Globus pallidus (tissue), 1 donor: ENCODE results near the gene NREP.

Experiments
- DNase-seq: peaks from one replicate; pipeline ENCODE4 v3.0.0-alpha.2; 2015; ENCODE audit warnings: low spot score

The NREP gene

GRCh38 chr5:111697215-111697614 lies 59.8 kb downstream of the NREP start:
- no peak for DNase-seq

- DNase-seq = no peak
Observed at GRCh38 chr5:111695991-111696390, 61.0 kb downstream of the NREP start.

- DNase-seq = no peak
Observed at GRCh38 chr5:111694133-111694532, 62.9 kb downstream of the NREP start.

- no peak for DNase-seq
Observed at GRCh38 chr5:111691914-111692313, 65.1 kb downstream of the NREP start.

GRCh38 chr5:111691508-111691907 lies 65.5 kb downstream of the NREP start:
- no peak for DNase-seq

- no peak for DNase-seq
Observed at GRCh38 chr5:111689357-111689935, 67.5 kb downstream of the NREP start.

GRCh38 chr5:111685969-111686368 lies 71.0 kb downstream of the NREP start:
- DNase-seq = no peak

GRCh38 chr5:111682641-111683040 lies 74.4 kb downstream of the NREP start:
- DNase-seq = no peak

- no peak for DNase-seq
Observed at GRCh38 chr5:111682121-111682520, 74.9 kb downstream of the NREP start.

- no peak for DNase-seq
Observed at GRCh38 chr5:111681414-111682120, 75.4 kb downstream of the NREP start.

- no peak for DNase-seq
Observed at GRCh38 chr5:111680737-111681413, 76.1 kb downstream of the NREP start.

- no peak for DNase-seq
Observed at GRCh38 chr5:111679611-111680010, 77.4 kb downstream of the NREP start.
